SK-N-SH (cell line): ENCODE data around the gene SMARCD3. TPM values are rescaled to one million over a fixed set of nuclear protein-coding genes. Genes with fewer than 3 reads are reported as not detected.

Source experiments
- CTCF ChIA-PET: fragments of 300-600, 350-600 bp; formaldehyde crosslinking; extraction: SDS; loops from one replicate; lab custom pipeline; 2021; lab: Yijun Ruan, JAX
- POLR2A ChIA-PET: fragments of 350-600 bp; sonication (Branson Sonifier 250); formaldehyde crosslinking; extraction: SDS; loops from one replicate; lab custom pipeline; 2020; ENCODE audit warnings: antibody characterized with exemption, inconsistent platforms; lab: Yijun Ruan, JAX
- DNase-seq: peaks from one replicate; pipeline ENCODE4 v3.0.0; 2012
- H2AFZ ChIP-seq: fragments of 200-600 bp; sonication (generic); 2 replicates; pipeline ENCODE4 v1.8.1; 2016; ENCODE audit warnings: antibody characterized with exemption, mild to moderate bottlenecking, low read depth
- H3F3A ChIP-seq: fragments of 200-600 bp; sonication (generic); replicated peaks from 2 replicates; pipeline ENCODE3; 2016; ENCODE audit warnings: antibody characterized with exemption, mild to moderate bottlenecking; ENCODE audit not compliant: insufficient read depth
- H3K27ac ChIP-seq, 2 experiments: fragments of 200-500 bp in 1 of 2; fragments of 200-600 bp in 1 of 2; sonication (Bioruptor generic) in 1 of 2; sonication (generic), shearing (Covaris generic) in 1 of 2; 2 replicates each; pipeline versions ENCODE4 v1.5.1 to v1.6.1; 2014 to 2016; ENCODE audit warnings: low read depth in 2 of 2, inconsistent platforms in 1 of 2, low read length in 1 of 2, mild to moderate bottlenecking in 1 of 2, mixed read lengths in 1 of 2
- H3K27me3 ChIP-seq: fragments of 200-600 bp; sonication (generic), shearing (Covaris generic); 2 replicates; pipeline ENCODE4 v1.6.1; 2016; ENCODE audit warnings: mixed run types; ENCODE audit not compliant: insufficient read depth
- H3K36me3 ChIP-seq, 2 experiments: fragments of 200-500 bp in 1 of 2; fragments of 200-600 bp in 1 of 2; sonication (Bioruptor generic) in 1 of 2; sonication (generic) in 1 of 2; replicated peaks in 1 of 2; 2 replicates each; pipeline versions ENCODE3 to v1.5.1; 2014 to 2016; ENCODE audit warnings: low read length in 1 of 2, mild to moderate bottlenecking in 1 of 2; ENCODE audit not compliant: insufficient read depth in 2 of 2, control insufficient read depth in 1 of 2
- H3K4me1 ChIP-seq, 2 experiments: fragments of 200-500 bp in 1 of 2; fragments of 200-600 bp in 1 of 2; sonication (Bioruptor generic) in 1 of 2; sonication (generic), shearing (Covaris generic) in 1 of 2; 2 replicates each; pipeline versions ENCODE4 v1.5.1 to v1.6.1; 2014 to 2016; ENCODE audit warnings: low read depth in 1 of 2, low read length in 1 of 2, mixed run types in 1 of 2; ENCODE audit not compliant: insufficient read depth in 2 of 2, control insufficient read depth in 1 of 2
- H3K4me2 ChIP-seq: fragments of 200-600 bp; sonication (generic), shearing (Covaris generic); 2 replicates; pipeline ENCODE4 v1.6.1; 2017; ENCODE audit warnings: mixed run types
- H3K4me3 ChIP-seq, 2 experiments: fragments of 200-500 bp in 1 of 2; fragments of 200-600 bp in 1 of 2; sonication (Bioruptor generic) in 1 of 2; sonication (generic), shearing (Covaris generic) in 1 of 2; 2 replicates each; pipeline versions ENCODE4 v1.5.1 to v1.8.1; 2014 to 2016; ENCODE audit warnings: low read depth in 2 of 2, inconsistent platforms in 1 of 2, low read length in 1 of 2, mild to moderate bottlenecking in 1 of 2, mixed read lengths in 1 of 2, moderate library complexity in 1 of 2
- H3K79me2 ChIP-seq: fragments of 200-600 bp; sonication (generic); 2 replicates; pipeline ENCODE4 v1.8.1; 2017; ENCODE audit warnings: mild to moderate bottlenecking; ENCODE audit not compliant: insufficient read depth
- H3K9ac ChIP-seq: fragments of 200-600 bp; sonication (generic); 2 replicates; pipeline ENCODE4 v1.6.1; 2017; ENCODE audit warnings: mixed run types
- H3K9me2 ChIP-seq: fragments of 200-600 bp; sonication (generic); 2 replicates; pipeline ENCODE4 v1.6.1; 2017; ENCODE audit warnings: mixed run types
- H3K9me3 ChIP-seq: fragments of 200-600 bp; sonication (generic); 2 replicates; pipeline ENCODE4 v1.6.1; 2017; ENCODE audit warnings: mixed run types, mild to moderate bottlenecking, moderate library complexity
- H4K20me1 ChIP-seq: fragments of 200-600 bp; sonication (generic); 2 replicates; pipeline ENCODE4 v1.6.1; 2017; ENCODE audit warnings: mild to moderate bottlenecking, mixed run types; ENCODE audit not compliant: insufficient read depth
- CTCF ChIP-seq: fragments of 200-600 bp; sonication (generic); IDR thresholded peaks from 2 replicates; pipeline ENCODE4 v1.6.1; 2017; ENCODE audit warnings: antibody characterized with exemption, mild to moderate bottlenecking, moderate library complexity
- EZH2phosphoT487 ChIP-seq: fragments of 200-600 bp; sonication (generic); IDR thresholded peaks from 2 replicates; pipeline ENCODE4 v1.6.1; 2017; ENCODE audit warnings: low read depth, mixed run types, mild to moderate bottlenecking, antibody characterized with exemption, moderate library complexity, borderline replicate concordance
- FOSL2 ChIP-seq: IDR thresholded peaks from 2 replicates; pipeline ENCODE4 v1.4.0; 2012; ENCODE audit warnings: low read depth, mild to moderate bottlenecking, moderate library complexity, borderline replicate concordance
- FOXM1 ChIP-seq: IDR thresholded peaks from 2 replicates; pipeline ENCODE4 v1.4.0; 2012; ENCODE audit warnings: low read depth, mild to moderate bottlenecking
- JUND ChIP-seq: IDR thresholded peaks from 2 replicates; pipeline ENCODE4 v1.4.0; 2012
- MXI1 ChIP-seq: IDR thresholded peaks from 2 replicates; pipeline ENCODE4 v1.6.1; 2012; ENCODE audit warnings: mild to moderate bottlenecking, low read depth, low read length, improper control_type of control experiment
- NFIC ChIP-seq: IDR thresholded peaks from 2 replicates; pipeline ENCODE4 v1.4.0; 2012; ENCODE audit warnings: borderline replicate concordance
- RCOR1 ChIP-seq: fragments of 150-350 bp; IDR thresholded peaks from 2 replicates; pipeline ENCODE4 v1.6.1; 2017; ENCODE audit warnings: antibody characterized with exemption, low read length
- TAF1 ChIP-seq: IDR thresholded peaks from 2 replicates; pipeline ENCODE4 v1.6.1; 2012; ENCODE audit warnings: low read depth, mild to moderate bottlenecking, low read length, moderate library complexity, borderline replicate concordance
- TCF12 ChIP-seq: IDR thresholded peaks from 2 replicates; pipeline ENCODE4 v1.4.0; 2012
- TEAD4 ChIP-seq: IDR thresholded peaks from 2 replicates; pipeline ENCODE4 v1.4.0; 2012; ENCODE audit warnings: mild to moderate bottlenecking, borderline replicate concordance; ENCODE audit not compliant: insufficient read depth
- YY1 ChIP-seq: IDR thresholded peaks from 2 replicates; pipeline ENCODE4 v1.4.0; 2012; ENCODE audit warnings: low read depth, mild to moderate bottlenecking
- ZBTB33 ChIP-seq: IDR thresholded peaks from 2 replicates; pipeline ENCODE4 v1.4.0; 2012; ENCODE audit warnings: low read depth, borderline replicate concordance
- WGBS: methylation state at CpG from one replicate; pipeline ENCODE4 v1.1.6; 2017; ENCODE audit warnings: low lambda C conversion rate; 5-methylcytosine and 5-hydroxymethylcytosine counted together
- polyA plus RNA-seq, 3 experiments: library from polyadenylated mRNA; depleted of rRNA; stranded (reverse); fragments of >200 nt; gene quantifications; 2 replicates each; pipeline ENCODE4 v1.2.3, GENCODE V29; 2012
- TF ChIP-seq, protein P1 (sequence below): IDR thresholded peaks from 2 replicates; pipeline ENCODE4 v1.4.0; 2012; ENCODE audit warnings: low read depth
- TF ChIP-seq, protein P2 (sequence below): IDR thresholded peaks from 2 replicates; pipeline ENCODE4; 2012
- TF ChIP-seq, protein P3 (sequence below): IDR thresholded peaks from 2 replicates; pipeline ENCODE4 v1.6.1; 2012; ENCODE audit warnings: mild to moderate bottlenecking, low read depth, low read length, moderate library complexity

The SMARCD3 gene
- polyA plus RNA-seq, 1 of the 3 experiments (the other 2 are of a cell fraction): 62.8 TPM

DNA sequence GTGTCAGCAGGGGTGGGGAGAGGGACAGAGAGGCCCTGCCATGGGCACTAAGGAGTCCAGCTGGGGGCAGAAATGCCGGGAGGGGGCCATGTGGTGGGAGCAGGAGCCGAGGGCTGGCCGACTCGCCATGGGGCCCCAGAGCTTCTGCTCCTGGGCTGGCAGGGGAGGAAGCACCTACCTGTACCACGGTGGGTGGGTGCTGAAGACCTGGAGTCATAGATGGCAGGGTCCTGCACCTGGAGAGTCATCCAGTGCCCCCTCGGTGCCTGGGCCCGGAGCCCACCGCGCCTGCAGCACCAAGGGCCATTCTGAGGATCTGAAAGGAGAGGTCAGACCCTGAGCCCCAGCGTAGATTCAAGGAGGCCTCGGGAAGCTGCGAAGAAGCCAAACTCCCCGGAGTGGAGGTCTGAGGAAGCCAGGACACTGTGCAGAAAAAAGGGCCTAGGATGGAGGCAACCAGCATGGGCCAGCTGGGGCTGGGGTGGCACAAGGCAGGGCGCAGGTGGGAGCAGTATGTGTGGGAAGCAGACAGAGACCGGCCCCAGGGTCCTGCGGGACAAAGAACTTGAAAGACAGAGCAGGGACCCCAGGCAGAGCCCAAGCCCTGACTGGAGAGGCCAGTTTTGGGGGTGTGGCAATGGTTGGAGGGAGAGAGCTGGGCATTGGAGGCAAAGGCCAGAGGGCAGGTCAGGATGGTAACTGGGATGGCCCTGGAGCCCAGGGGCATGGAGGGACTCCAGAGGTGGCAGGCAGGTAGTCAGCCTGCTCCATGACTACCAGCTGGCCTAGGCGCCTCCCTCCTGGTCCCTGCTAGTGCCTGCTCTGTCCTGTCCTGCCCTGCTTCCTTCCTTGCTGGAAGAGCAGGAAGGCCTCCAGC is 26.7 kb upstream of the SMARCD3 start:
- CTCF ChIA-PET: interaction anchor here (0.9 to 2.8 kb wide), 7 partner anchors 11 to 40 kb away, joined by 3 to 14 read pairs (median 5); no protein-coding TSS in a partner anchor
- Histone ChIP-seq H3K36me3 (no peaks in the 10 kb centered on the region), H3K27me3 (no peaks in the 10 kb centered on the region), H2AFZ (no peak overlapping the region), H3K9me2 (no peaks in the 10 kb centered on the region), H3K27ac (no peak overlapping the region), H3K4me2 (peak overlapping the region; percentile 75; the same call in 1 of the 2 replicates), H4K20me1 (no peaks in the 10 kb centered on the region), H3K9me3 (no peaks in the 10 kb centered on the region), H3K79me2 (no peaks in the 10 kb centered on the region), H3K9ac (no peak overlapping the region), H3K4me1 (peaks cover 0 to 12% of the 10 kb centered on the region in 2 experiments; a peak in 1 of 4 replicates), H3F3A (no peaks in the 10 kb centered on the region), H3K4me3 (no peak overlapping the region)
- POLR2A ChIA-PET: interaction anchor here (0.9 kb wide), 1 partner anchor 23 kb away, joined by 3 read pairs; no protein-coding TSS in a partner anchor
- 94% methylated on average over 17 of the region's 17 CpGs for WGBS
- no peak for TF ChIP-seq YY1
- no peak for TF ChIP-seq NFIC
- TF ChIP-seq FOSL2: no peak
- TF ChIP-seq, protein P1, sequence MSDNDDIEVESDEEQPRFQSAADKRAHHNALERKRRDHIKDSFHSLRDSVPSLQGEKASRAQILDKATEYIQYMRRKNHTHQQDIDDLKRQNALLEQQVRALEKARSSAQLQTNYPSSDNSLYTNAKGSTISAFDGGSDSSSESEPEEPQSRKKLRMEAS: no peak
- no peak for TF ChIP-seq JUND
- no peak for TF ChIP-seq MXI1
- TF ChIP-seq, protein P2, sequence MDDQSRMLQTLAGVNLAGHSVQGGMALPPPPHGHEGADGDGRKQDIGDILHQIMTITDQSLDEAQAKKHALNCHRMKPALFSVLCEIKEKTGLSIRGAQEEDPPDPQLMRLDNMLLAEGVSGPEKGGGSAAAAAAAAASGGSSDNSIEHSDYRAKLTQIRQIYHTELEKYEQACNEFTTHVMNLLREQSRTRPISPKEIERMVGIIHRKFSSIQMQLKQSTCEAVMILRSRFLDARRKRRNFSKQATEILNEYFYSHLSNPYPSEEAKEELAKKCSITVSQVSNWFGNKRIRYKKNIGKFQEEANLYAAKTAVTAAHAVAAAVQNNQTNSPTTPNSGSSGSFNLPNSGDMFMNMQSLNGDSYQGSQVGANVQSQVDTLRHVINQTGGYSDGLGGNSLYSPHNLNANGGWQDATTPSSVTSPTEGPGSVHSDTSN: no peak
- no peak for TF ChIP-seq TEAD4
- no peak for TF ChIP-seq FOXM1
- TF ChIP-seq RCOR1: no peak
- no peak for TF ChIP-seq ZBTB33
- TF ChIP-seq, protein P3, sequence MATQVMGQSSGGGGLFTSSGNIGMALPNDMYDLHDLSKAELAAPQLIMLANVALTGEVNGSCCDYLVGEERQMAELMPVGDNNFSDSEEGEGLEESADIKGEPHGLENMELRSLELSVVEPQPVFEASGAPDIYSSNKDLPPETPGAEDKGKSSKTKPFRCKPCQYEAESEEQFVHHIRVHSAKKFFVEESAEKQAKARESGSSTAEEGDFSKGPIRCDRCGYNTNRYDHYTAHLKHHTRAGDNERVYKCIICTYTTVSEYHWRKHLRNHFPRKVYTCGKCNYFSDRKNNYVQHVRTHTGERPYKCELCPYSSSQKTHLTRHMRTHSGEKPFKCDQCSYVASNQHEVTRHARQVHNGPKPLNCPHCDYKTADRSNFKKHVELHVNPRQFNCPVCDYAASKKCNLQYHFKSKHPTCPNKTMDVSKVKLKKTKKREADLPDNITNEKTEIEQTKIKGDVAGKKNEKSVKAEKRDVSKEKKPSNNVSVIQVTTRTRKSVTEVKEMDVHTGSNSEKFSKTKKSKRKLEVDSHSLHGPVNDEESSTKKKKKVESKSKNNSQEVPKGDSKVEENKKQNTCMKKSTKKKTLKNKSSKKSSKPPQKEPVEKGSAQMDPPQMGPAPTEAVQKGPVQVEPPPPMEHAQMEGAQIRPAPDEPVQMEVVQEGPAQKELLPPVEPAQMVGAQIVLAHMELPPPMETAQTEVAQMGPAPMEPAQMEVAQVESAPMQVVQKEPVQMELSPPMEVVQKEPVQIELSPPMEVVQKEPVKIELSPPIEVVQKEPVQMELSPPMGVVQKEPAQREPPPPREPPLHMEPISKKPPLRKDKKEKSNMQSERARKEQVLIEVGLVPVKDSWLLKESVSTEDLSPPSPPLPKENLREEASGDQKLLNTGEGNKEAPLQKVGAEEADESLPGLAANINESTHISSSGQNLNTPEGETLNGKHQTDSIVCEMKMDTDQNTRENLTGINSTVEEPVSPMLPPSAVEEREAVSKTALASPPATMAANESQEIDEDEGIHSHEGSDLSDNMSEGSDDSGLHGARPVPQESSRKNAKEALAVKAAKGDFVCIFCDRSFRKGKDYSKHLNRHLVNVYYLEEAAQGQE: no peak
- TF ChIP-seq EZH2phosphoT487: no peak
- no peak for TF ChIP-seq TAF1
- no peak for TF ChIP-seq TCF12
- no peak for TF ChIP-seq CTCF
- DNase-seq: no peak
